22Rv1 (cell line): Measurements from ENCODE around the gene NRP1.

ENCODE experiments used
- ZFX ChIP-seq: fragments of 450-650 bp; IDR thresholded peaks from 2 replicates; pipeline ENCODE4 v1.6.1; 2017; ENCODE audit warnings: antibody characterized with exemption, borderline replicate concordance
- TF ChIP-seq, protein P1 (sequence below): fragments of 450-650 bp; IDR thresholded peaks from 2 replicates; pipeline ENCODE4 v1.5.1; 2017; ENCODE audit warnings: mild to moderate bottlenecking

DNA sequence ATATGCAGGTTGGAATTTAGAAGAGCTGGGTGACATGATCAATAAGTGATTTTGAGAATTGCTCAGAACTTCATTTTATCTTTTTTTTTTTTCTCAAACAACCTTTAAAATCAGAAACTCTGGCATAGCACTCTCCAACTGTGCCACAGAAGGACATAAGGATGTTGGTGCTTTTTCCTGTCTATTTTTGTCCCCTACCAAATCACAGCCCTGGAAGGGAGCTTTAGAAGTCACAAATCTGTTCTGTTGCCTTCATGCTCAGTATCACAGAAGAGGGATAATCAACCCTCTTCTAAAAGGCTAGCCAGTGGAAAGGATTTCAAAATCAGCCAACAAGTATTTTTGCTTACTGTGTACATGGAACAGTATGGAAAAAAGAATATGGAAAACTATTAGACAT, 14.8 kb upstream of the NRP1 start:
- TF ChIP-seq, protein P1, sequence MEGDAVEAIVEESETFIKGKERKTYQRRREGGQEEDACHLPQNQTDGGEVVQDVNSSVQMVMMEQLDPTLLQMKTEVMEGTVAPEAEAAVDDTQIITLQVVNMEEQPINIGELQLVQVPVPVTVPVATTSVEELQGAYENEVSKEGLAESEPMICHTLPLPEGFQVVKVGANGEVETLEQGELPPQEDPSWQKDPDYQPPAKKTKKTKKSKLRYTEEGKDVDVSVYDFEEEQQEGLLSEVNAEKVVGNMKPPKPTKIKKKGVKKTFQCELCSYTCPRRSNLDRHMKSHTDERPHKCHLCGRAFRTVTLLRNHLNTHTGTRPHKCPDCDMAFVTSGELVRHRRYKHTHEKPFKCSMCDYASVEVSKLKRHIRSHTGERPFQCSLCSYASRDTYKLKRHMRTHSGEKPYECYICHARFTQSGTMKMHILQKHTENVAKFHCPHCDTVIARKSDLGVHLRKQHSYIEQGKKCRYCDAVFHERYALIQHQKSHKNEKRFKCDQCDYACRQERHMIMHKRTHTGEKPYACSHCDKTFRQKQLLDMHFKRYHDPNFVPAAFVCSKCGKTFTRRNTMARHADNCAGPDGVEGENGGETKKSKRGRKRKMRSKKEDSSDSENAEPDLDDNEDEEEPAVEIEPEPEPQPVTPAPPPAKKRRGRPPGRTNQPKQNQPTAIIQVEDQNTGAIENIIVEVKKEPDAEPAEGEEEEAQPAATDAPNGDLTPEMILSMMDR: no peak
- no peak for TF ChIP-seq ZFX
